Activated CD4-positive, alpha-beta memory T cell treated with anti-CD3 and anti-CD28 coated beads for 36 hours (primary cell): ENCODE results near the gene ZIM2. TPM values are rescaled to one million over a fixed set of nuclear protein-coding genes. Genes with fewer than 3 reads are reported as not detected.
A peak's percentile ranks its signal among the peaks of the same experiment; 100 is the strongest.

ENCODE experiments used
- CTCF ChIA-PET: fragments of 350-600 bp; sonication (Branson Sonifier 250); formaldehyde crosslinking; loops from one replicate; lab custom pipeline; 2021; ENCODE audit warnings: antibody characterized with exemption, inconsistent platforms; lab: Charles Lee
- POLR2A ChIA-PET: fragments of 350-600 bp; sonication (Branson Sonifier 250); formaldehyde crosslinking; loops from one replicate; lab custom pipeline; 2021; ENCODE audit warnings: antibody characterized with exemption; lab: Charles Lee
- DNase-seq: peaks from one replicate; pipeline ENCODE4 v3.0.0-alpha.2; 2020
- H3K27ac Mint-ChIP-seq: one replicate; pipeline ENCODE4 v1.8.0; 2021; ENCODE audit warnings: mixed read lengths
- H3K27me3 Mint-ChIP-seq: one replicate; pipeline ENCODE4 v1.8.0; 2021; ENCODE audit warnings: mixed read lengths
- H3K36me3 Mint-ChIP-seq: one replicate; pipeline ENCODE4 v1.8.0; 2021; ENCODE audit warnings: mixed read lengths
- H3K4me1 Mint-ChIP-seq: one replicate; pipeline ENCODE4 v1.8.0; 2021; ENCODE audit warnings: low read depth, mixed read lengths
- H3K4me3 Mint-ChIP-seq: one replicate; pipeline ENCODE4 v1.8.0; 2021; ENCODE audit warnings: mild to moderate bottlenecking, mixed read lengths
- H3K9me3 Mint-ChIP-seq: one replicate; pipeline ENCODE4 v1.8.0; 2021; ENCODE audit warnings: mixed read lengths
- intact Hi-C: fragments of 100-400 bp; cut with micrococcal nuclease; formaldehyde crosslinking; loops from one replicate; pipeline ENCODE4 v1.15.1; 2023
- total RNA-seq, 2 experiments: library from RNA; stranded (reverse); gene quantifications; one replicate each; pipeline ENCODE4 v1.2.3, GENCODE V29; 2021

ZIM2 gene
- total RNA-seq, 2 experiments from 2014 or later: not detected

GRCh38 chr19:56822755-56823154 is 17.8 kb downstream of the ZIM2 start:
- no peak overlapping the region for H3K27ac Mint-ChIP-seq
- ChIA-PET CTCF (no interaction called here), POLR2A (no interaction called here)
- H3K27me3 Mint-ChIP-seq: no peaks in the 10 kb centered on the region
- intact Hi-C loops: no loop called here
- H3K4me1 Mint-ChIP-seq: no peaks in the 10 kb centered on the region
- peaks cover 42% of the 10 kb centered on the region for H3K9me3 Mint-ChIP-seq
- no peak overlapping the region for H3K4me3 Mint-ChIP-seq
- DNase-seq: no peak
- H3K36me3 Mint-ChIP-seq: no peaks in the 10 kb centered on the region

- Mint-ChIP-seq H3K27ac (no peak overlapping the region), H3K4me3 (no peak overlapping the region), H3K9me3 (peaks cover 43% of the 10 kb centered on the region), H3K36me3 (no peaks in the 10 kb centered on the region), H3K27me3 (no peaks in the 10 kb centered on the region), H3K4me1 (no peaks in the 10 kb centered on the region)
- intact Hi-C loops: no loop called here
- no peak for DNase-seq
- ChIA-PET POLR2A (no interaction called here), CTCF (no interaction called here)
These were observed 18.9 kb downstream of the ZIM2 start for GRCh38 chr19:56821675-56822074.

GRCh38 chr19:56821209-56821608 is 19.3 kb downstream of the ZIM2 start:
- no peak overlapping the region for H3K27ac Mint-ChIP-seq
- H3K4me3 Mint-ChIP-seq: no peak overlapping the region
- peaks cover 48% of the 10 kb centered on the region for H3K9me3 Mint-ChIP-seq
- H3K4me1 Mint-ChIP-seq: no peaks in the 10 kb centered on the region
- CTCF ChIA-PET: no interaction called here
- intact Hi-C loops: no loop called here
- DNase-seq: no peak
- no peaks in the 10 kb centered on the region for H3K36me3 Mint-ChIP-seq
- no peaks in the 10 kb centered on the region for H3K27me3 Mint-ChIP-seq
- POLR2A ChIA-PET: no interaction called here

DNA sequence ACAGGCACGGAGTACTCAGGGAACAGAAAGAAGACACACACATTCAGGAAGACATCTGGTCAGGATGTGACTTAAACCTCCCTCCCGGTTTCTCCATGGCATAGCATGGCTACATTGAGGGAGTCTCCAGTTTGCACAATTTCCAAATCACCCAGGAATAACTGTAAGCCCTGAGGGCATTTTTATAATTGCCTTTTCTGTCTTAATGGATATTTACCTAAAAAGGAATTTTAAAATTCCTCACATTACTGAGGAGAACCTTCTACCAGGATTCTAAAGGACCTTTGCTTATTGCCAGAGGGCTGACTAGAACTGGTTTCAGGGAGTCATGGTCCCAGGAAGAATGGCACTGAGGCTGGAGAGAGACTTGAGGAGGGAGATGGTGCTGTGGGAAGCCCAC is 21.4 kb downstream of the ZIM2 start:
- no peaks in the 10 kb centered on the region for H3K27me3 Mint-ChIP-seq
- no peak overlapping the region for H3K4me3 Mint-ChIP-seq
- intact Hi-C loops: no loop called here
- ChIA-PET CTCF (no interaction called here), POLR2A (no interaction called here)
- no peak overlapping the region for H3K27ac Mint-ChIP-seq
- DNase-seq: no peak
- no peaks in the 10 kb centered on the region for H3K4me1 Mint-ChIP-seq
- no peaks in the 10 kb centered on the region for H3K36me3 Mint-ChIP-seq
- peaks cover 67% of the 10 kb centered on the region for H3K9me3 Mint-ChIP-seq

- peaks cover 54% of the 10 kb centered on the region for H3K9me3 Mint-ChIP-seq
- ChIA-PET CTCF (no interaction called here), POLR2A (no interaction called here)
- H3K4me3 Mint-ChIP-seq: no peak overlapping the region
- no peaks in the 10 kb centered on the region for H3K27me3 Mint-ChIP-seq
- H3K27ac Mint-ChIP-seq: no peak overlapping the region
- DNase-seq: no peak
- H3K4me1 Mint-ChIP-seq: no peaks in the 10 kb centered on the region
- no peaks in the 10 kb centered on the region for H3K36me3 Mint-ChIP-seq
- intact Hi-C loops: no loop called here
These were observed 25.9 kb downstream of the ZIM2 start for GRCh38 chr19:56814656-56815055.

GRCh38 chr19:56813531-56813930 is 27.0 kb downstream of the ZIM2 start:
- DNase-seq: no peak
- H3K9me3 Mint-ChIP-seq: peaks cover 55% of the 10 kb centered on the region
- intact Hi-C loops: no loop called here

GRCh38 chr19:56811480-56811879 is 29.0 kb downstream of the ZIM2 start:
- H3K27ac Mint-ChIP-seq: no peak overlapping the region
- H3K27me3 Mint-ChIP-seq: no peaks in the 10 kb centered on the region
- peaks cover 55% of the 10 kb centered on the region for H3K9me3 Mint-ChIP-seq
- ChIA-PET POLR2A (no interaction called here), CTCF (no interaction called here)
- no peak for DNase-seq
- H3K4me3 Mint-ChIP-seq: no peak overlapping the region
- H3K4me1 Mint-ChIP-seq: no peaks in the 10 kb centered on the region
- H3K36me3 Mint-ChIP-seq: no peaks in the 10 kb centered on the region
- intact Hi-C loops: no loop called here

More at GRCh38 chr19:56813531-56813930, 27.0 kb downstream of the ZIM2 start:
- H3K4me1 Mint-ChIP-seq: no peaks in the 10 kb centered on the region
- ChIA-PET CTCF (no interaction called here), POLR2A (no interaction called here)
- no peaks in the 10 kb centered on the region for H3K36me3 Mint-ChIP-seq
- H3K4me3 Mint-ChIP-seq: no peak overlapping the region
- no peaks in the 10 kb centered on the region for H3K27me3 Mint-ChIP-seq
- H3K27ac Mint-ChIP-seq: no peak overlapping the region

DNA sequence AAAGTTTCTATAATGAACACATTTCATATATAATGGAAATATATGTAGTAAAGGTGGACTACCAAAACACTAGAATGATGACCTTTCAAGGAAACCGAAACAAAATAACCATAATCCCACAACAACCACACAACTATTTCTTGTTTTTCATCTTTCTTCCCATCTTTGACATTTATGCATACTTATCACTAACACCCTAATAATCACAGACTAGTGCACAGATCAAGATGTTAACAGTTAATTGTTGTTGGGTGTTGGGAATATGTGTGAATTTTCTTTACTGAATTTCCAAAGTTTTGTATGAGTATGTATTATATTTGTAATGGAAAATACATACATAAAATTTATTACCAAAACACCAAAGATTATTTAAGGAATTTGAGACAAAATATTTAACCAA is 30.3 kb downstream of the ZIM2 start:
- Mint-ChIP-seq H3K27me3 (no peaks in the 10 kb centered on the region), H3K36me3 (no peaks in the 10 kb centered on the region), H3K27ac (no peak overlapping the region), H3K4me1 (no peaks in the 10 kb centered on the region), H3K4me3 (no peak overlapping the region), H3K9me3 (peaks cover 54% of the 10 kb centered on the region)
- POLR2A ChIA-PET: no interaction called here
- CTCF ChIA-PET: no interaction called here
- no peak for DNase-seq
- intact Hi-C loops: no loop called here

GRCh38 chr19:56808717-56809392 is 31.7 kb downstream of the ZIM2 start:
- no peaks in the 10 kb centered on the region for H3K4me1 Mint-ChIP-seq
- ChIA-PET CTCF (no interaction called here), POLR2A (no interaction called here)
- H3K27me3 Mint-ChIP-seq: no peaks in the 10 kb centered on the region
- intact Hi-C loops: no loop called here
- no peaks in the 10 kb centered on the region for H3K36me3 Mint-ChIP-seq
- H3K4me3 Mint-ChIP-seq: no peak overlapping the region
- peaks cover 55% of the 10 kb centered on the region for H3K9me3 Mint-ChIP-seq
- DNase-seq: no peak
- H3K27ac Mint-ChIP-seq: no peak overlapping the region

GRCh38 chr19:56806639-56807038 is 33.9 kb downstream of the ZIM2 start:
- POLR2A ChIA-PET: no interaction called here

DNA sequence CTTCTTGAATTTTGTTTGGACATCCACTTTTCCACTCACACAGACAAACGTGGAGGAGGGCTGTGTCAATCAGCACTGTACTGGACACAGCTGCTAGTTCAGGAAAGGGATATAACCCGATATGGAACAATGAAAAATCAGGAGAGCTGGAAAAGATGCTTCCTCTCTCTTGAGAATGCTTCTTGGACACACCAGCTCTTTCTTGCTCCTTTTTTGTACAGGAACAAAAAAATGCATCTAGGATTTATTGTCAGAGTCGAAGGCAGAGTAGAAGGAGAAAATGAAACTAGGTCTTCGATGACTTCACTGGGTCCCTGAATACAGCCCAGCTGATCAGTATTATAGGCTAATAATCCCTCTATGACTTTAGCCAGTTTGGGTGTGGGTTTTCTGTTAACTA is 62.2 kb downstream of the ZIM2 start:
- Mint-ChIP-seq H3K27me3 (no peaks in the 10 kb centered on the region), H3K27ac (no peak overlapping the region), H3K9me3 (peaks cover 48% of the 10 kb centered on the region), H3K4me1 (no peaks in the 10 kb centered on the region), H3K36me3 (no peaks in the 10 kb centered on the region), H3K4me3 (no peak overlapping the region)
- intact Hi-C loops: no loop called here
- no peak for DNase-seq
- ChIA-PET POLR2A (no interaction called here), CTCF (no interaction called here)

More at GRCh38 chr19:56806639-56807038, 33.9 kb downstream of the ZIM2 start:
- no peak for DNase-seq
- intact Hi-C loops: no loop called here
- Mint-ChIP-seq H3K4me3 (no peak overlapping the region), H3K9me3 (peaks cover 66% of the 10 kb centered on the region), H3K27me3 (no peaks in the 10 kb centered on the region), H3K36me3 (peaks cover 1% of the 10 kb centered on the region), H3K4me1 (no peaks in the 10 kb centered on the region), H3K27ac (no peak overlapping the region)
- CTCF ChIA-PET: no interaction called here

DNA sequence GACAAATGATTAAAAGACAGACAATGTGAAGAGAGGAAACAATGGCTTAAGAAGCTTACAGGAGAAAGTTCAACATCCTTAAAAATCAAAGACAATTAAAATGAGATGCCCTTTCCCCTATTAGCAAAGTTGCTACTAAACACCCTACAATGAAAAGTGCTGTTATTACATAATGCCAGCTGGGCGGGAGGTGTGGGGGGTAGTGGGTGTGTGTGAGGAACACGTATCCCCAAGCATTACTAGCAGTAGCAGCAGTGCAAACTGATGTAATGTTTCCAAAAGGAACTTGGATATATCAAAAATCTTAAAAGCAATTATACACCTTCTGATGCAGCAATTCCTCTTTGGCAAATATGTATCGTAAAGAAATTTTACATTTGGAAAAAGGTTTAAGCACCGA is 70.9 kb downstream of the ZIM2 start:
- CTCF ChIA-PET: no interaction called here

GRCh38 chr19:56765137-56765536 is 75.4 kb downstream of the ZIM2 start:
- peak; percentile 25 for DNase-seq
- Mint-ChIP-seq H3K36me3 (peaks cover 21% of the 10 kb centered on the region), H3K27me3 (no peaks in the 10 kb centered on the region), H3K4me3 (no peak overlapping the region), H3K9me3 (peaks cover 53% of the 10 kb centered on the region), H3K27ac (no peak overlapping the region), H3K4me1 (peaks cover 7% of the 10 kb centered on the region)
- CTCF ChIA-PET: no interaction called here
- intact Hi-C loops: no loop called here
- POLR2A ChIA-PET: no interaction called here

More for the DNA sequence above, 70.9 kb downstream of the ZIM2 start:
- intact Hi-C loops: no loop called here
- no peak for DNase-seq
- Mint-ChIP-seq H3K4me3 (no peak overlapping the region), H3K4me1 (peaks cover 7% of the 10 kb centered on the region), H3K9me3 (peaks cover 42% of the 10 kb centered on the region), H3K27me3 (no peaks in the 10 kb centered on the region), H3K36me3 (peaks cover 14% of the 10 kb centered on the region), H3K27ac (no peak overlapping the region)
- POLR2A ChIA-PET: no interaction called here
